Erythroblast (primary cell): ENCODE results near the gene ANKH.

ENCODE experiments used
- GATA1 ChIP-seq: IDR thresholded peaks from 2 replicates; pipeline ENCODE4 v1.6.1; 2011; ENCODE audit warnings: low read depth, mild to moderate bottlenecking, control low read depth, low read length, moderate library complexity
- POLR2A ChIP-seq: IDR thresholded peaks from 2 replicates; pipeline ENCODE4 v1.6.1; 2011; ENCODE audit warnings: mild to moderate bottlenecking, low read length

DNA sequence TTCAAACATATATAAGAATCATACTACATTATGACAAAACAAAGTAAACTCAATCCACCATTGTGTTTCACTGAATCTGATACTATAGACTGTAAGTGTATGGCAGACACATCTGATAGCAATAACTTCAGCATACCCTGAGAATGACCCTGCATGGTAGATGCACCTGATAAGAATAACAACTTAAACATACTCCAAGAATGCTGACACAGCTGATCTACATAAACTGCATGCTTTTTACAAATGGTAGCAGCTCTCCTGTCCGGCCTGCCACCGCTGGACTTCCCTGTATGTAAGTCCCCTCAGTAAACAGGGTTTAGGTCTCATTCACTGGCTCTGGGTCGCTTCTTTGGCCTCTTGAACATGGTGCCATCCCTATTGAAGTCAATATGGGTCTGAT lies 100.4 kb downstream of the ANKH start:
- no peak for TF ChIP-seq POLR2A
- no peak for TF ChIP-seq GATA1
